GM23338 (cell line): ENCODE measurements around the gene MMP28. TPM values are rescaled to one million over a fixed set of nuclear protein-coding genes. Genes with fewer than 3 reads are reported as not detected.
A peak's percentile ranks its signal among the peaks of the same experiment; 100 is the strongest.

Experiments
- CREB1 ChIP-seq: fragments of 250-450 bp; sonication (Bioruptor Pico); IDR thresholded peaks from 2 replicates; pipeline ENCODE4 v1.5.0; 2020; ENCODE audit warnings: low read depth, mild to moderate bottlenecking, moderate library complexity
- ETS1 ChIP-seq: IDR thresholded peaks from 2 replicates; pipeline ENCODE4 v1.6.1; 2016; ENCODE audit warnings: antibody characterized with exemption
- EZH2 ChIP-seq: fragments of 200-600 bp; sonication (generic); IDR thresholded peaks from one replicate; pipeline ENCODE4 v1.8.0; 2017; ENCODE audit warnings: antibody characterized with exemption, mild to moderate bottlenecking, low read depth; ENCODE audit not compliant: unreplicated experiment
- POLR2AphosphoS5 ChIP-seq: IDR thresholded peaks from 2 replicates; pipeline ENCODE4 v1.6.1; 2016; ENCODE audit warnings: antibody characterized with exemption, low read depth
- ZNF114 ChIP-seq: fragments of 250-450 bp; sonication (Bioruptor Pico); IDR thresholded peaks from 2 replicates; pipeline ENCODE4 v1.5.0; 2020; ENCODE audit warnings: mild to moderate bottlenecking, moderate library complexity
- polyA plus RNA-seq: library from polyadenylated mRNA; unstranded; fragments of >200 nt; fragmentation: Nextera tagmentation; extraction: Ambion mirVana; gene quantifications from 2 replicates; pipeline ENCODE4 v1.2.1, GENCODE V29; 2016
- total RNA-seq: library from RNA; depleted of rRNA; stranded (reverse); fragments of >200 nt; shearing (Covaris generic); gene quantifications from 2 replicates; pipeline ENCODE4 v1.2.3, GENCODE V29; 2014
- TF ChIP-seq, protein P1 (sequence below): fragments of 250-450 bp; sonication (Bioruptor Pico); IDR thresholded peaks from 2 replicates; pipeline ENCODE4 v1.5.0; 2020; ENCODE audit warnings: mild to moderate bottlenecking, moderate library complexity
- TF ChIP-seq, protein P2 (sequence below): IDR thresholded peaks from one replicate; pipeline ENCODE4 v1.6.1; 2018; ENCODE audit warnings: antibody characterized with exemption; ENCODE audit not compliant: unreplicated experiment

The MMP28 gene
- total and polyA plus RNA-seq, 2 experiments from 2014 or later = not detected

GRCh38 chr17:35808962-35809854, 13.8 kb upstream of the MMP28 start, which contains the start of gene TAF15 (continued):
- TF ChIP-seq, protein P1, sequence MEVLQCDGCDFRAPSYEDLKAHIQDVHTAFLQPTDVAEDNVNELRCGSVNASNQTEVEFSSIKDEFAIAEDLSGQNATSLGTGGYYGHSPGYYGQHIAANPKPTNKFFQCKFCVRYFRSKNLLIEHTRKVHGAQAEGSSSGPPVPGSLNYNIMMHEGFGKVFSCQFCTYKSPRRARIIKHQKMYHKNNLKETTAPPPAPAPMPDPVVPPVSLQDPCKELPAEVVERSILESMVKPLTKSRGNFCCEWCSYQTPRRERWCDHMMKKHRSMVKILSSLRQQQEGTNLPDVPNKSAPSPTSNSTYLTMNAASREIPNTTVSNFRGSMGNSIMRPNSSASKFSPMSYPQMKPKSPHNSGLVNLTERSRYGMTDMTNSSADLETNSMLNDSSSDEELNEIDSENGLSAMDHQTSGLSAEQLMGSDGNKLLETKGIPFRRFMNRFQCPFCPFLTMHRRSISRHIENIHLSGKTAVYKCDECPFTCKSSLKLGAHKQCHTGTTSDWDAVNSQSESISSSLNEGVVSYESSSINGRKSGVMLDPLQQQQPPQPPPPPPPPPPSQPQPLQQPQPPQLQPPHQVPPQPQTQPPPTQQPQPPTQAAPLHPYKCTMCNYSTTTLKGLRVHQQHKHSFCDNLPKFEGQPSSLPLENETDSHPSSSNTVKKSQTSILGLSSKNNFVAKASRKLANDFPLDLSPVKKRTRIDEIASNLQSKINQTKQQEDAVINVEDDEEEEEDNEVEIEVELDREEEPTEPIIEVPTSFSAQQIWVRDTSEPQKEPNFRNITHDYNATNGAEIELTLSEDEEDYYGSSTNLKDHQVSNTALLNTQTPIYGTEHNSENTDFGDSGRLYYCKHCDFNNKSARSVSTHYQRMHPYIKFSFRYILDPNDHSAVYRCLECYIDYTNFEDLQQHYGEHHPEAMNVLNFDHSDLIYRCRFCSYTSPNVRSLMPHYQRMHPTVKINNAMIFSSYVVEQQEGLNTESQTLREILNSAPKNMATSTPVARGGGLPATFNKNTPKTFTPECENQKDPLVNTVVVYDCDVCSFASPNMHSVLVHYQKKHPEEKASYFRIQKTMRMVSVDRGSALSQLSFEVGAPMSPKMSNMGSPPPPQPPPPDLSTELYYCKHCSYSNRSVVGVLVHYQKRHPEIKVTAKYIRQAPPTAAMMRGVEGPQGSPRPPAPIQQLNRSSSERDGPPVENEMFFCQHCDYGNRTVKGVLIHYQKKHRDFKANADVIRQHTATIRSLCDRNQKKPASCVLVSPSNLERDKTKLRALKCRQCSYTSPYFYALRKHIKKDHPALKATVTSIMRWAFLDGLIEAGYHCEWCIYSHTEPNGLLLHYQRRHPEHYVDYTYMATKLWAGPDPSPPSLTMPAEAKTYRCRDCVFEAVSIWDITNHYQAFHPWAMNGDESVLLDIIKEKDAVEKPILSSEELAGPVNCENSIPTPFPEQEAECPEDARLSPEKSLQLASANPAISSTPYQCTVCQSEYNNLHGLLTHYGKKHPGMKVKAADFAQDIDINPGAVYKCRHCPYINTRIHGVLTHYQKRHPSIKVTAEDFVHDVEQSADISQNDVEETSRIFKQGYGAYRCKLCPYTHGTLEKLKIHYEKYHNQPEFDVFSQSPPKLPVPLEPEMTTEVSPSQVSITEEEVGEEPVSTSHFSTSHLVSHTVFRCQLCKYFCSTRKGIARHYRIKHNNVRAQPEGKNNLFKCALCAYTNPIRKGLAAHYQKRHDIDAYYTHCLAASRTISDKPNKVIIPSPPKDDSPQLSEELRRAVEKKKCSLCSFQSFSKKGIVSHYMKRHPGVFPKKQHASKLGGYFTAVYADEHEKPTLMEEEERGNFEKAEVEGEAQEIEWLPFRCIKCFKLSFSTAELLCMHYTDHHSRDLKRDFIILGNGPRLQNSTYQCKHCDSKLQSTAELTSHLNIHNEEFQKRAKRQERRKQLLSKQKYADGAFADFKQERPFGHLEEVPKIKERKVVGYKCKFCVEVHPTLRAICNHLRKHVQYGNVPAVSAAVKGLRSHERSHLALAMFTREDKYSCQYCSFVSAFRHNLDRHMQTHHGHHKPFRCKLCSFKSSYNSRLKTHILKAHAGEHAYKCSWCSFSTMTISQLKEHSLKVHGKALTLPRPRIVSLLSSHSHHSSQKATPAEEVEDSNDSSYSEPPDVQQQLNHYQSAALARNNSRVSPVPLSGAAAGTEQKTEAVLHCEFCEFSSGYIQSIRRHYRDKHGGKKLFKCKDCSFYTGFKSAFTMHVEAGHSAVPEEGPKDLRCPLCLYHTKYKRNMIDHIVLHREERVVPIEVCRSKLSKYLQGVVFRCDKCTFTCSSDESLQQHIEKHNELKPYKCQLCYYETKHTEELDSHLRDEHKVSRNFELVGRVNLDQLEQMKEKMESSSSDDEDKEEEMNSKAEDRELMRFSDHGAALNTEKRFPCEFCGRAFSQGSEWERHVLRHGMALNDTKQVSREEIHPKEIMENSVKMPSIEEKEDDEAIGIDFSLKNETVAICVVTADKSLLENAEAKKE (CRISPR knock-in tag) = no peak
- TF ChIP-seq ETS1 (peak; percentile 40; the same call in 1 of the 2 replicates), ZNF114 (no peak), CREB1 (CRISPR knock-in tag) (peak; percentile 40), POLR2AphosphoS5 (peak; percentile 97), EZH2 (no peak)
- TF ChIP-seq, protein P2, sequence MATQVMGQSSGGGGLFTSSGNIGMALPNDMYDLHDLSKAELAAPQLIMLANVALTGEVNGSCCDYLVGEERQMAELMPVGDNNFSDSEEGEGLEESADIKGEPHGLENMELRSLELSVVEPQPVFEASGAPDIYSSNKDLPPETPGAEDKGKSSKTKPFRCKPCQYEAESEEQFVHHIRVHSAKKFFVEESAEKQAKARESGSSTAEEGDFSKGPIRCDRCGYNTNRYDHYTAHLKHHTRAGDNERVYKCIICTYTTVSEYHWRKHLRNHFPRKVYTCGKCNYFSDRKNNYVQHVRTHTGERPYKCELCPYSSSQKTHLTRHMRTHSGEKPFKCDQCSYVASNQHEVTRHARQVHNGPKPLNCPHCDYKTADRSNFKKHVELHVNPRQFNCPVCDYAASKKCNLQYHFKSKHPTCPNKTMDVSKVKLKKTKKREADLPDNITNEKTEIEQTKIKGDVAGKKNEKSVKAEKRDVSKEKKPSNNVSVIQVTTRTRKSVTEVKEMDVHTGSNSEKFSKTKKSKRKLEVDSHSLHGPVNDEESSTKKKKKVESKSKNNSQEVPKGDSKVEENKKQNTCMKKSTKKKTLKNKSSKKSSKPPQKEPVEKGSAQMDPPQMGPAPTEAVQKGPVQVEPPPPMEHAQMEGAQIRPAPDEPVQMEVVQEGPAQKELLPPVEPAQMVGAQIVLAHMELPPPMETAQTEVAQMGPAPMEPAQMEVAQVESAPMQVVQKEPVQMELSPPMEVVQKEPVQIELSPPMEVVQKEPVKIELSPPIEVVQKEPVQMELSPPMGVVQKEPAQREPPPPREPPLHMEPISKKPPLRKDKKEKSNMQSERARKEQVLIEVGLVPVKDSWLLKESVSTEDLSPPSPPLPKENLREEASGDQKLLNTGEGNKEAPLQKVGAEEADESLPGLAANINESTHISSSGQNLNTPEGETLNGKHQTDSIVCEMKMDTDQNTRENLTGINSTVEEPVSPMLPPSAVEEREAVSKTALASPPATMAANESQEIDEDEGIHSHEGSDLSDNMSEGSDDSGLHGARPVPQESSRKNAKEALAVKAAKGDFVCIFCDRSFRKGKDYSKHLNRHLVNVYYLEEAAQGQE = no peak
